A549 (cell line): ENCODE data around the gene SLC4A3. TPM values are rescaled to one million over a fixed set of nuclear protein-coding genes. Genes with fewer than 3 reads are reported as not detected.

ENCODE experiments used
- ATAC-seq, 2 experiments: fragments of 200-7000 bp in 1 of 2; fragments of >200 bp in 1 of 2; cut with Nextera tagmentation in 1 of 2; cut with Tn5 transposase in 1 of 2; 3 replicates each; pipeline versions ENCODE4 v1.8.0 to v1.9.1; 2018 to 2020; ENCODE audit warnings: mild to moderate bottlenecking in 1 of 2, moderate library complexity in 1 of 2
- CTCF ChIA-PET: fragments of 300-600 bp; sonication (Branson Sonifier 250); formaldehyde crosslinking; extraction: SDS; loops from one replicate; lab custom pipeline; 2021; ENCODE audit warnings: antibody characterized with exemption, inconsistent platforms; lab: Yijun Ruan, JAX
- POLR2A ChIA-PET: fragments of 350-600 bp; formaldehyde crosslinking; extraction: SDS; loops from one replicate; lab custom pipeline; 2021; ENCODE audit warnings: antibody characterized with exemption, inconsistent platforms; lab: Yijun Ruan, JAX
- DNase-seq, 2 experiments: peaks; one replicate each; pipeline versions ENCODE4 v3.0.0 to v3.0.0-alpha.2; 2011 to 2016; ENCODE audit warnings: low read depth in 1 of 2, low spot score in 1 of 2
- FAIRE-seq: peaks from 2 replicates; lab custom pipeline; 2011; peaks lifted over from hg19 to GRCh38; lab: Jason Lieb, UNC
- H3K27ac ChIP-seq, 2 experiments: fragments of >200 bp; sonication (Bioruptor Twin); formaldehyde crosslinking; 3 replicates each; pipeline ENCODE4 v1.5.1; 2016 to 2017
- H3K4me1 ChIP-seq: fragments of >200 bp; sonication (Bioruptor Twin); formaldehyde crosslinking; 3 replicates; pipeline ENCODE4 v1.6.1; 2016
- H3K4me2 ChIP-seq: fragments of >200 bp; sonication (Bioruptor Twin); formaldehyde crosslinking; 3 replicates; pipeline ENCODE4 v1.6.1; 2016
- H3K4me3 ChIP-seq: fragments of >200 bp; sonication (Bioruptor Twin); formaldehyde crosslinking; 3 replicates; pipeline ENCODE4 v1.5.1; 2016
- H3K9me3 ChIP-seq: fragments of >200 bp; sonication (Bioruptor Twin); formaldehyde crosslinking; 3 replicates; pipeline ENCODE4 v1.6.1; 2016
- FOSB ChIP-seq: fragments of 250-450 bp; sonication (Bioruptor Pico); IDR thresholded peaks from 2 replicates; pipeline ENCODE4 v1.5.0; 2020; ENCODE audit warnings: mild to moderate bottlenecking, moderate library complexity
- HES2 ChIP-seq: fragments of >200 bp; sonication (Bioruptor Twin); formaldehyde crosslinking; IDR thresholded peaks from 2 replicates; pipeline ENCODE4 v1.6.1; 2016
- NPAS2 ChIP-seq: fragments of 250-450 bp; sonication (Bioruptor Pico); IDR thresholded peaks from 2 replicates; pipeline ENCODE4 v1.8.0; 2022; ENCODE audit warnings: mild to moderate bottlenecking, moderate library complexity, borderline replicate concordance
- NR3C1 ChIP-seq: fragments of >200 bp; sonication (Bioruptor Twin); formaldehyde crosslinking; IDR thresholded peaks from 3 replicates; pipeline ENCODE4 v1.6.1; 2017
- PBX3 ChIP-seq: IDR thresholded peaks from 2 replicates; pipeline ENCODE4 v1.6.1; 2012
- PHF8 ChIP-seq: fragments of 200-600 bp; sonication (generic); IDR thresholded peaks from 2 replicates; pipeline ENCODE4 v1.6.1; 2016; ENCODE audit warnings: low read depth, mild to moderate bottlenecking, antibody characterized with exemption, moderate library complexity, borderline replicate concordance
- TP53 ChIP-seq: fragments of 250-450 bp; sonication (Bioruptor Pico); IDR thresholded peaks from 2 replicates; pipeline ENCODE4 v1.5.0; 2021; ENCODE audit warnings: mild to moderate bottlenecking, moderate library complexity
- ZSCAN20 ChIP-seq: fragments of 250-450 bp; sonication (Bioruptor Pico); IDR thresholded peaks from 2 replicates; pipeline ENCODE4 v1.8.0; 2022; ENCODE audit warnings: mild to moderate bottlenecking, moderate library complexity
- WGBS: methylation state at CpG from one replicate; pipeline ENCODE4 v1.1.6; 2017; ENCODE audit errors: missing lambda C conversion rate; 5-methylcytosine and 5-hydroxymethylcytosine counted together
- polyA plus RNA-seq, 4 experiments: library from polyadenylated mRNA; depleted of rRNA in 3 of 4; stranded (reverse); fragments of >200 nt; fragmentation: RNase III in 1 of 4; extraction: RNeasy Plus Mini Kit Qiagen cat#74134 plus additional on column Dnase treatment in 1 of 4; gene quantifications; 2 replicates in 3 of 4; 3 replicates in 1 of 4; pipeline ENCODE4 v1.2.3, GENCODE V29; 2011 to 2017
- small RNA-seq, 6 experiments: library from RNA; depleted of rRNA; stranded (forward); fragments of <200 nt; gene quantifications; one replicate each; pipeline ENCODE3, GENCODE V24; 2012

Gene SLC4A3
- polyA plus RNA-seq, 2 of the 4 experiments (the other 2 are of a cell fraction) = 1.4 to 3.6 TPM

- TF ChIP-seq HES2 (no peak), PHF8 (no peak), FOSB (CRISPR knock-in tag) (no peak), NPAS2 (CRISPR knock-in tag) (no peak), ZSCAN20 (CRISPR knock-in tag) (no peak), TP53 (CRISPR knock-in tag) (no peak), PBX3 (no peak), NR3C1 (no peak)
- Histone ChIP-seq H3K9me3 (no peaks in the 10 kb centered on the region), H3K27ac (no peak overlapping the region), H3K4me2 (no peak overlapping the region), H3K4me1 (no peaks in the 10 kb centered on the region), H3K4me3 (no peak overlapping the region)
- CTCF ChIA-PET = interaction anchor here (1.3 to 6.5 kb wide), 3 partner anchors 11 to 151 kb away, joined by 3 to 69 read pairs (median 34); partner anchors contain the start of gene CHPF
- POLR2A ChIA-PET = no interaction called here
- WGBS = 52% methylated on average over 10 of the region's 10 CpGs
- FAIRE-seq = no peak
- ATAC-seq = no peak
- no peak for DNase-seq
Observed at GRCh38 chr2:219691571-219691970, 64.1 kb downstream of the SLC4A3 start.

Small RNA genes lying within 50 kb of the gene (small RNA-seq; reads per million reads assigned to genes)
- gene RN7SKP213 = 0 to 1.3 (median 0) reads per million in 6 experiments

Other genes with a start within 250 kb of the SLC4A3 start
- 29.0 and 38.4 TPM in 2 replicates for gene DNPEP, start 239.7 kb upstream of the SLC4A3 start, polyA plus RNA-seq (2011; rRNA removed)
- 40.8 to 42.8 TPM (median 40.9 TPM) in 3 replicates for gene DNPEP, start 239.7 kb upstream of the SLC4A3 start, polyA plus RNA-seq (2017; fragmentation: RNase III; extraction: RNeasy Plus Mini Kit Qiagen cat#74134 plus additional on column Dnase treatment)
- 0.06 and 0.20 TPM in 2 replicates for gene DES, start 209.3 kb upstream of the SLC4A3 start, polyA plus RNA-seq (2011; rRNA removed)
- gene DES, start 209.3 kb upstream of the SLC4A3 start, polyA plus RNA-seq (2017; fragmentation: RNase III; extraction: RNeasy Plus Mini Kit Qiagen cat#74134 plus additional on column Dnase treatment) = 0.09 TPM in 1 of 3 replicates, not detected in the others
- 2.3 TPM in 2 replicates for gene SPEG, start 192.8 kb upstream of the SLC4A3 start, polyA plus RNA-seq (2011; rRNA removed)
- 9.3 to 13.0 TPM (median 11.5 TPM) in 3 replicates for gene SPEG, start 192.8 kb upstream of the SLC4A3 start, polyA plus RNA-seq (2017; fragmentation: RNase III; extraction: RNeasy Plus Mini Kit Qiagen cat#74134 plus additional on column Dnase treatment)
- gene GMPPA, start 128.7 kb upstream of the SLC4A3 start, polyA plus RNA-seq (2011; rRNA removed) = 46.2 and 55.3 TPM in 2 replicates
- gene GMPPA, start 128.7 kb upstream of the SLC4A3 start, polyA plus RNA-seq (2017; fragmentation: RNase III; extraction: RNeasy Plus Mini Kit Qiagen cat#74134 plus additional on column Dnase treatment) = 31.3 to 38.4 TPM (median 36.2 TPM) in 3 replicates
- gene ASIC4, start 113.1 kb upstream of the SLC4A3 start, polyA plus RNA-seq (2011; rRNA removed) = 0.04 and 0.13 TPM in 2 replicates
- gene ASIC4, start 113.1 kb upstream of the SLC4A3 start, polyA plus RNA-seq (2017; fragmentation: RNase III; extraction: RNeasy Plus Mini Kit Qiagen cat#74134 plus additional on column Dnase treatment) = 0.07 to 0.08 TPM in 2 of 3 replicates, not detected in the other
- gene CHPF, start 83.8 kb upstream of the SLC4A3 start, polyA plus RNA-seq (2011; rRNA removed) = 9.0 and 10.2 TPM in 2 replicates
- 11.8 to 15.1 TPM (median 14.8 TPM) in 3 replicates for gene CHPF, start 83.8 kb upstream of the SLC4A3 start, polyA plus RNA-seq (2017; fragmentation: RNase III; extraction: RNeasy Plus Mini Kit Qiagen cat#74134 plus additional on column Dnase treatment)
- gene TMEM198, start 83.6 kb upstream of the SLC4A3 start, polyA plus RNA-seq (2011; rRNA removed) = 0.31 and 0.33 TPM in 2 replicates
- 0.26 to 0.42 TPM (median 0.37 TPM) in 3 replicates for gene TMEM198, start 83.6 kb upstream of the SLC4A3 start, polyA plus RNA-seq (2017; fragmentation: RNase III; extraction: RNeasy Plus Mini Kit Qiagen cat#74134 plus additional on column Dnase treatment)
- gene OBSL1, start 56.1 kb upstream of the SLC4A3 start, polyA plus RNA-seq (2011; rRNA removed) = 14.4 and 15.6 TPM in 2 replicates
- 22.2 to 33.8 TPM (median 31.8 TPM) in 3 replicates for gene OBSL1, start 56.1 kb upstream of the SLC4A3 start, polyA plus RNA-seq (2017; fragmentation: RNase III; extraction: RNeasy Plus Mini Kit Qiagen cat#74134 plus additional on column Dnase treatment)
- gene INHA, start 55.3 kb upstream of the SLC4A3 start, polyA plus RNA-seq (2011; rRNA removed) = 0.49 and 0.83 TPM in 2 replicates
- 0.35 to 0.83 TPM (median 0.72 TPM) in 3 replicates for gene INHA, start 55.3 kb upstream of the SLC4A3 start, polyA plus RNA-seq (2017; fragmentation: RNase III; extraction: RNeasy Plus Mini Kit Qiagen cat#74134 plus additional on column Dnase treatment)
- 13.3 and 18.4 TPM in 2 replicates for gene STK11IP, start 29.8 kb upstream of the SLC4A3 start, polyA plus RNA-seq (2011; rRNA removed)
- 15.4 to 21.2 TPM (median 18.8 TPM) in 3 replicates for gene STK11IP, start 29.8 kb upstream of the SLC4A3 start, polyA plus RNA-seq (2017; fragmentation: RNase III; extraction: RNeasy Plus Mini Kit Qiagen cat#74134 plus additional on column Dnase treatment)